Mesothelial cell of epicardium (in vitro differentiated cells): ENCODE measurements around the gene PTX4. TPM values are rescaled to one million over a fixed set of nuclear protein-coding genes. Genes with fewer than 3 reads are reported as not detected.
A peak's percentile ranks its signal among the peaks of the same experiment; 100 is the strongest.

Experiments
- DNase-seq, 2 experiments: peaks; one replicate each; pipeline ENCODE4 v3.0.0; 2021; ENCODE audit warnings: low spot score in 2 of 2; ENCODE audit not compliant: unreplicated experiment in 2 of 2
- H3K27ac Mint-ChIP-seq: 2 replicates; pipeline ENCODE4 v1.8.0; 2021; ENCODE audit warnings: mixed read lengths
- H3K27me3 Mint-ChIP-seq: 2 replicates; pipeline ENCODE4 v1.8.0; 2021; ENCODE audit warnings: low read depth, mixed read lengths
- H3K36me3 Mint-ChIP-seq: 2 replicates; pipeline ENCODE4 v1.8.0; 2021; ENCODE audit warnings: mixed read lengths
- H3K4me1 Mint-ChIP-seq: 2 replicates; pipeline ENCODE4 v1.8.0; 2021; ENCODE audit warnings: mixed read lengths
- H3K4me3 Mint-ChIP-seq: 2 replicates; pipeline ENCODE4 v1.8.0; 2021; ENCODE audit warnings: mild to moderate bottlenecking, moderate library complexity, mixed read lengths
- H3K9me3 Mint-ChIP-seq: 2 replicates; pipeline ENCODE4 v1.8.0; 2021; ENCODE audit warnings: mixed read lengths
- total RNA-seq: library from RNA; stranded (reverse); gene quantifications from 3 replicates; pipeline ENCODE4 v1.2.1, GENCODE V29; 2021
- TF ChIP-seq, protein P1 (sequence below): fragments of 200-600 bp; sonication (generic); IDR thresholded peaks from one replicate; pipeline ENCODE4 v1.5.0; 2021; ENCODE audit warnings: antibody characterized with exemption; ENCODE audit not compliant: unreplicated experiment

The PTX4 gene
- total RNA-seq, 1 donor from 2014 or later = not detected

DNA sequence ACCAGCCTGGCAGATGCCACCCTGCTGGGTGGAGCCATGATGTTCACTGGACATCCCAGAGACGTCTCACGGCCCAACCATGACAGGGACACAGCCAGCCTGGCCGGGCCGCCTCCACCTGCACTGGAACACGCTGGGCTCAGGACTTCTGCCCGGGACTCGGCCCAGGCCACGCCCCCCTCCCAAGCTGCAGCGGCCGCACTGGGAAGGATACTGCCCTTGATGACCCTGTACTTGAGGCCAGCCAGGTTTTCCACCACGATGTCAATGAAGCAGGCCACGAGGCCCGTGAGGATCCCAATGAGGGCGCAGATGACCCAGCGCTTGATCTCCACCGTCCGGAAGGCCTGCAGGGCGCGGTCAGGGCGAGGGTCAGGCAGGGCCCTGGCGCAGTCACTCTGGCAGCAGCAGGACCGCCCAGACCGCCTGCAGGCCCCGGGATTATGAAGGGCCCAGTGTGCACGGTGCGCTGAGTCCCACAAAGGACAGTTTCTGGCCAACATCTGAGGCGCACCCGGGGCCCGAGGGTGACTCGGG, 28.1 kb downstream of the PTX4 start:
- H3K4me3 Mint-ChIP-seq = no peak overlapping the region
- peak overlapping the region; percentile 30 for H3K27ac Mint-ChIP-seq
- H3K9me3 Mint-ChIP-seq = no peaks in the 10 kb centered on the region
- TF ChIP-seq, protein P1, sequence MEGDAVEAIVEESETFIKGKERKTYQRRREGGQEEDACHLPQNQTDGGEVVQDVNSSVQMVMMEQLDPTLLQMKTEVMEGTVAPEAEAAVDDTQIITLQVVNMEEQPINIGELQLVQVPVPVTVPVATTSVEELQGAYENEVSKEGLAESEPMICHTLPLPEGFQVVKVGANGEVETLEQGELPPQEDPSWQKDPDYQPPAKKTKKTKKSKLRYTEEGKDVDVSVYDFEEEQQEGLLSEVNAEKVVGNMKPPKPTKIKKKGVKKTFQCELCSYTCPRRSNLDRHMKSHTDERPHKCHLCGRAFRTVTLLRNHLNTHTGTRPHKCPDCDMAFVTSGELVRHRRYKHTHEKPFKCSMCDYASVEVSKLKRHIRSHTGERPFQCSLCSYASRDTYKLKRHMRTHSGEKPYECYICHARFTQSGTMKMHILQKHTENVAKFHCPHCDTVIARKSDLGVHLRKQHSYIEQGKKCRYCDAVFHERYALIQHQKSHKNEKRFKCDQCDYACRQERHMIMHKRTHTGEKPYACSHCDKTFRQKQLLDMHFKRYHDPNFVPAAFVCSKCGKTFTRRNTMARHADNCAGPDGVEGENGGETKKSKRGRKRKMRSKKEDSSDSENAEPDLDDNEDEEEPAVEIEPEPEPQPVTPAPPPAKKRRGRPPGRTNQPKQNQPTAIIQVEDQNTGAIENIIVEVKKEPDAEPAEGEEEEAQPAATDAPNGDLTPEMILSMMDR = no peak
- peaks cover 2% of the 10 kb centered on the region for H3K36me3 Mint-ChIP-seq
- peak in 1 of 2 experiments; percentile 17 for DNase-seq
- no peaks in the 10 kb centered on the region for H3K27me3 Mint-ChIP-seq
- peaks cover 3% of the 10 kb centered on the region for H3K4me1 Mint-ChIP-seq

DNA sequence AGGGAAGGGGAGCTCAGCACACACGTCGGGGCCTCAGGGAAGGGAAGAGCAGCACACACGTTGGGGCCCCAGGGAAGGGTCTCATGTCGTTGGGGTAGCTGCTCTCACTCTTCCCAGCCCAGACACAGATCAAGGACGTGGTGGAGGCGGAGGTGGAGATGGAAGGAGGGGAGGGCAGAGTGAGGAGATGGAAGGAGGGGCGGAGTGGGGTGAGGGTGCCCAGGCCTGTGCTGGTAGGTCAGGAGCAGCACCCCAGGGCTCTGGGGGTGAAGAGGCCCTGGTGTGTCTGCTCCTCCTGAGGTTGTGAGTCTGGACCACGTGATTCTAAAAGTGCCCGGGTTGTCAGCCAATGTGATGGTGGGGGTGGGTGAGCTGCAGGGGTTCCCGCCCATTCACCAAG, 28.8 kb downstream of the PTX4 start:
- peaks cover 3% of the 10 kb centered on the region for H3K4me1 Mint-ChIP-seq

DNA sequence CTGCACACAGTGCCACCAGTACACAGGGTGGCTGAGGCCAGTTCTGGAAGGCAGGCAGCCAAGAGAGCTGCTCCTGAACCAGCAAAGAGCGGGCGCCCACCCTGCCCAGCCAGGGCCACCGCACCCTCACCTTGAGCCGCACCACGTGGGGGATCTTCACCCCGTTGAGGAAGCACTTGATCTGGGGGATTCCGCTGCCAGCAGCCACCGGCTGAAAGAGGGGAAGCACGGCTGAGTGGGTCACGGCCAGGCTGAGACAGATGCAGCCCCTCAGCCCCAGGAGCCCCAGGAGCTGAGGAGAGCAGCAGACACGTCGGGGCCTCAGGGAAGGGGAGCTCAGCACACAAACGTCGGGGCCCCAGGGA, 29.8 kb downstream of the PTX4 start:
- TF ChIP-seq, protein P1 = no peak
- Mint-ChIP-seq H3K27me3 (no peaks in the 10 kb centered on the region), H3K27ac (peak overlapping the region; percentile 39), H3K36me3 (peaks cover 2% of the 10 kb centered on the region), H3K4me3 (no peak overlapping the region), H3K9me3 (no peaks in the 10 kb centered on the region), H3K4me1 (peaks cover 3% of the 10 kb centered on the region)
- peak in 1 of 2 experiments; percentile 12 for DNase-seq

More for the DNA sequence above, 28.8 kb downstream of the PTX4 start:
- peak overlapping the region; percentile 34 for H3K27ac Mint-ChIP-seq
- DNase-seq = no peak
- TF ChIP-seq, protein P1 = no peak
- H3K27me3 Mint-ChIP-seq = no peaks in the 10 kb centered on the region
- no peak overlapping the region for H3K4me3 Mint-ChIP-seq
- no peaks in the 10 kb centered on the region for H3K9me3 Mint-ChIP-seq
- peaks cover 2% of the 10 kb centered on the region for H3K36me3 Mint-ChIP-seq

DNA sequence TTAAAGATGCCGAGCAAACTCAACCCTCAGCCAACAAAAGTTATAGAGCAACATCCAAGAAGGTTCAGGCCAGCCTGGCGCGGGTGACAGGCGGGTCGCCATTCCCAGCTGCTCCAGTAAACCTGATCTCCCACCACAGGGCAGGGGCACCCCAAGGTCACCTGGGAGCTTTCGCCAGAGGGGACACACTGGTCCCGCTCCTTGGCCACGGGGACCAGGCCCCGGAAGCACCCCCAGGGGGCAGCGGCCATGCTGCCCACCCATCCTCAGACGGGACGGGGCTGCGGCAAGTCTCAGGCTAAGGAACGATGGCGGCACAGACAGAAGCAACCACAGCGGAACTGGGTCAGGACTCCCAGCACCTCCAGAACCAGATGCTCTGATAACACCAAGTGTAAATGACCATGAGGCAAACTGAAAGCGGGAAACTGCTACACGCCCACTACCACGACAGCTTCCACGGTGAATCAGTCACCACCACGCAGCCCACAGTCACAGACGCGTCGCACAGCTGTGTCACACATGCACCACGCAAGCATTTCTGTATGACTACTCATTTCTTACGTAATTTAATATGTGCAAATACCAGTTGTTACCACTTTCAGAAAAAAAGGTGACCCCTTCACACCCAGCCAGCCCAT, 30.3 kb downstream of the PTX4 start:
- H3K4me1 Mint-ChIP-seq = peaks cover 3% of the 10 kb centered on the region
- no peak for DNase-seq
- TF ChIP-seq, protein P1 = no peak
- no peak overlapping the region for H3K4me3 Mint-ChIP-seq
- no peaks in the 10 kb centered on the region for H3K27me3 Mint-ChIP-seq
- no peak overlapping the region for H3K27ac Mint-ChIP-seq
- no peaks in the 10 kb centered on the region for H3K9me3 Mint-ChIP-seq
- peaks cover 2% of the 10 kb centered on the region for H3K36me3 Mint-ChIP-seq

DNA sequence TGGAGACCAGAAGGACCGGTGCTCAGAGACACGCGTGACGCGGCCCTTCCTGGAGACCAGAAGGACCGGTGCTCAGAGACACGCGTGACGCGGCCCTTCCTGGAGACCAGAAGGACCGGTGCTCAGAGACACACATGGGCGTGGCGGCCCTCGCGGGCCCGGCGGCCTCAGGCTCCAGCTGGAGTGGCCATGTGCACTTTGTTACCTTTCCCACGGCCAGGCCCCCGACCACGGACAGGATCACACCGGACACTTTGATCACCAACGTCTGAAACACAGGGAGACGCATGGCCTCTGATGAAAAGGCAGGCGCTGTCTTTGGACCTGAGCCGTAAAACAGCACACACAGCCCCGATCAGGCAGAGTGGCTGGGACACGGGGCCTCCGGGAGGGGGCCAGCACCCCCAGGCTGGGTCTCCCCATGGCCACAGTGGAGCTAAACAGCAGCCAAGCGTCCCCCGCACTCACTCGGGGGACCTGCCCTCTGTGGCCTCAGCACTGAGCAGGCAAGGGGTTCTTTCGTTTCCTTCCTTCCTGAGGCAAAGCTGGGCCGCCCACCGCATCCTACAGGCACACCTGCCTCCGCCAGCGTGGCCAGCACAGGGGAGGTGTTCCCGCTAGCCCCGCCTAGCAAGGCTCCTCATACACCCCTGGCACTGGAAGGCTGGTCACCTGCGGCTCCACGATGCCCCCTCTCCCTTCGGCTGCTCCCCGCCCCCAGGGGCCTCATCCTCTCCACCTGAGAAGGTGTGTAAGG, 31.1 kb downstream of the PTX4 start:
- Mint-ChIP-seq H3K36me3 (peaks cover 2% of the 10 kb centered on the region), H3K9me3 (no peaks in the 10 kb centered on the region), H3K4me1 (peaks cover 3% of the 10 kb centered on the region), H3K4me3 (no peak overlapping the region), H3K27ac (no peak overlapping the region), H3K27me3 (no peaks in the 10 kb centered on the region)
- DNase-seq = peak in 1 of 2 experiments; percentile 15
- TF ChIP-seq, protein P1 = no peak
